ENCODE data around the gene GNAQ. TPM values are rescaled to one million over a fixed set of nuclear protein-coding genes. Genes with fewer than 3 reads are reported as not detected.

Gene GNAQ
- total and polyA plus RNA-seq, 2 donors (not counting 1 experiment from before 2014, with no cell fraction given): 30.4 to 74.3 TPM

DNA sequence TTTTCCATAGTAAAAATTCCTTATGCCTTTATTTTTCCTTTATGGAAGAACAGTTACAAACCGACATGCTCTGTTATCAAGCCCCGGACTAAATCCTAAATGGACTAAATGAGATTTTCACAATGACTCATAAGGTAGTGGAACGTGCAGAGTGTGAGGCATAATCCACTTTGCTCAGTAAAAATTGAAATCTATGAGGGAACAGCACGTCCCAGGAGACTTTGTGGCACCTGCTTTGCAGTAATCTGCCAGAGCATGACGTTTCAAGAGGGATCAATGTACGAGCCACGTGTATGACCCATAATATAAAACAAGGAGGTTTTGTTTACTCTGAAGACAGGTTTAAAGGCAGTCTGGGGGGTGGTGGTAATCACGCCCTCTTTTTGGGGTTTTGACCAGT is 299.7 kb downstream of the GNAQ start:
- H3K79me2 ChIP-seq (ENCODE audit: control insufficient read depth, insufficient read depth, low read length): no peaks in the 10 kb centered on the region
- no peaks in the 10 kb centered on the region for H4K20me1 ChIP-seq (ENCODE audit: control insufficient read depth, extremely low read depth, insufficient read depth, low read length)
- H3K4me3 ChIP-seq (replicated peaks in 1 of 4; ENCODE audit: control extremely low read depth in 1 of 4, insufficient read depth in 1 of 4, low read depth in 3 of 4, low read length in 4 of 4): no peak overlapping the region
- no peaks in the 10 kb centered on the region for H3K4me1 ChIP-seq (ENCODE audit: control insufficient read depth, extremely low read depth, insufficient read depth, low read length)
- H3K9me3 ChIP-seq (ENCODE audit: control insufficient read depth, insufficient read depth, low read depth, low read length): no peaks in the 10 kb centered on the region
- no peak overlapping the region for H2AFZ ChIP-seq (ENCODE audit: low read length)
- no peak overlapping the region for H3K4me2 ChIP-seq (ENCODE audit: extremely low read depth, insufficient read depth, low read length)
- no peak for TF ChIP-seq EZH2 (IDR thresholded peaks at IDR 0.05; ENCODE audit: low read length, missing control alignments)
- TF ChIP-seq, protein P1, sequence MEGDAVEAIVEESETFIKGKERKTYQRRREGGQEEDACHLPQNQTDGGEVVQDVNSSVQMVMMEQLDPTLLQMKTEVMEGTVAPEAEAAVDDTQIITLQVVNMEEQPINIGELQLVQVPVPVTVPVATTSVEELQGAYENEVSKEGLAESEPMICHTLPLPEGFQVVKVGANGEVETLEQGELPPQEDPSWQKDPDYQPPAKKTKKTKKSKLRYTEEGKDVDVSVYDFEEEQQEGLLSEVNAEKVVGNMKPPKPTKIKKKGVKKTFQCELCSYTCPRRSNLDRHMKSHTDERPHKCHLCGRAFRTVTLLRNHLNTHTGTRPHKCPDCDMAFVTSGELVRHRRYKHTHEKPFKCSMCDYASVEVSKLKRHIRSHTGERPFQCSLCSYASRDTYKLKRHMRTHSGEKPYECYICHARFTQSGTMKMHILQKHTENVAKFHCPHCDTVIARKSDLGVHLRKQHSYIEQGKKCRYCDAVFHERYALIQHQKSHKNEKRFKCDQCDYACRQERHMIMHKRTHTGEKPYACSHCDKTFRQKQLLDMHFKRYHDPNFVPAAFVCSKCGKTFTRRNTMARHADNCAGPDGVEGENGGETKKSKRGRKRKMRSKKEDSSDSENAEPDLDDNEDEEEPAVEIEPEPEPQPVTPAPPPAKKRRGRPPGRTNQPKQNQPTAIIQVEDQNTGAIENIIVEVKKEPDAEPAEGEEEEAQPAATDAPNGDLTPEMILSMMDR (conservative IDR thresholded peaks at IDR 0.05 in 1 of 2, IDR thresholded peaks at IDR 0.05 in 1 of 2; ENCODE audit: low read depth in 1 of 2, low read length in 2 of 2): no peak
- H3K9ac ChIP-seq (ENCODE audit: insufficient read depth, low read length): no peak overlapping the region
- no peaks in the 10 kb centered on the region for H3K36me3 ChIP-seq (ENCODE audit: control insufficient read depth, insufficient read depth, low read length)
- DNase-seq (ENCODE audit: low read depth in 2 of 2): peak in 1 of 2 donors; percentile 29
- H3K27ac ChIP-seq (ENCODE audit: insufficient read depth, low read length): no peak overlapping the region
- no peaks in the 10 kb centered on the region for H3K27me3 ChIP-seq (ENCODE audit: control insufficient read depth, insufficient read depth, low read length)

DNA sequence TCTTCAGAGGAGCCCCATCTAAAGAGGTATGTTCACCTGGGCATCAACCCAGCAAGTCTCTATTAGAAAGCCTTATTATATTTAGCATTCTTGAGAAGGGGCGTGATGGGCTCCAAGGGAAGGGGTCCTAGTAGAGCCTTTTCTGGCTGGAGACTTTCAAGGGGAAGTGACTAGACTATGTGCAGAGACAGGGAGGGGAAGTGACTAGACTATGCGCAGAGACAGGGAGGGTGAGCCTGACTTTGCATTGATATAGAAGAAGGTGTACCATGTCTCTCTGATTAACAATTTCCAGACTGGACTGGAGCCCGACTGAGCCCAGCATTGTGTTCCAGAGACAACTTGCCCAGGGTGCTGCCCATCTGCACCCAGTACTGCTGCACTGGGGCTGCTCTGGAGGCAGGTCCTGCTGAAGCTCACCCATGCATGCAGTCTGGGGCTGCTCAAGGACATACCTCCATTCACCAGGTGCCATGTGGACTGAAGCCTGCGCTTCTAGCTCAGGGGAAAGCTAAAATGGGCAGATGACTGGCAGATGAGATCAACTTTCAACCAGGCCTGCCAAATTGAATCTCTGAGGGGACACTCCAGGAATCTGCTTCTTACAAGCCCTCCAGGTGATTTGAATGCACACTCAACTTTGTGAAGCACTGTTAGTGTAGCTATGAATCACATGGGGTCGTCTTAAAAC is 300.5 kb downstream of the GNAQ start:
- Histone ChIP-seq H3K27ac (ENCODE audit: insufficient read depth, low read length) (no peak overlapping the region), H3K4me2 (ENCODE audit: extremely low read depth, insufficient read depth, low read length) (no peak overlapping the region), H3K9ac (ENCODE audit: insufficient read depth, low read length) (no peak overlapping the region), H4K20me1 (ENCODE audit: control insufficient read depth, extremely low read depth, insufficient read depth, low read length) (no peaks in the 10 kb centered on the region), H2AFZ (ENCODE audit: low read length) (no peak overlapping the region), H3K4me1 (ENCODE audit: control insufficient read depth, extremely low read depth, insufficient read depth, low read length) (no peaks in the 10 kb centered on the region), H3K79me2 (ENCODE audit: control insufficient read depth, insufficient read depth, low read length) (no peaks in the 10 kb centered on the region), H3K36me3 (ENCODE audit: control insufficient read depth, insufficient read depth, low read length) (no peaks in the 10 kb centered on the region), H3K9me3 (ENCODE audit: control insufficient read depth, insufficient read depth, low read depth, low read length) (no peaks in the 10 kb centered on the region), H3K27me3 (ENCODE audit: control insufficient read depth, insufficient read depth, low read length) (no peaks in the 10 kb centered on the region), H3K4me3 (replicated peaks in 1 of 4; ENCODE audit: control extremely low read depth in 1 of 4, insufficient read depth in 1 of 4, low read depth in 3 of 4, low read length in 4 of 4) (no peak overlapping the region)
- DNase-seq (ENCODE audit: low read depth in 2 of 2): no peak
- no peak for TF ChIP-seq EZH2 (IDR thresholded peaks at IDR 0.05; ENCODE audit: low read length, missing control alignments)
- TF ChIP-seq, protein P1 (conservative IDR thresholded peaks at IDR 0.05 in 1 of 2, IDR thresholded peaks at IDR 0.05 in 1 of 2; ENCODE audit: low read depth in 1 of 2, low read length in 2 of 2): no peak

DNA sequence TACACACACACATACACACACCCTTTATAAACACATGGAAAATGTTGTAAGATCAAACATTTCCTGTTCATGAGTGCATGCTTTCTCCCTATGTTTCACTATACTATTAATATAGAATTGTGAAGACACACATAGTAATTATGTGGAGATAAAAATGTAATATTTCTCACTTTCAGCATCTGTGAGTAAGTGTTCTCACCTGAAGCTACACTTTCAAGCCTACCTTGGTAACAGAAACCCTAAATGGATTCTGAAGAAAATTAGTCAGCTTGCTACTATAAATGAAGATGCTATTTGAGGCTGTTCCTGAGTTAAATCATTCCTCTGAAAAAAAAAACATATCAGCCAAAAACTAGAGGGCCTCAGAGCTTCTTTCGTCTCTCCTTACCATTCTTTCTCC is 302.4 kb downstream of the GNAQ start:
- no peak overlapping the region for H3K4me2 ChIP-seq (ENCODE audit: extremely low read depth, insufficient read depth, low read length)
- no peak overlapping the region for H3K27ac ChIP-seq (ENCODE audit: insufficient read depth, low read length)
- no peaks in the 10 kb centered on the region for H4K20me1 ChIP-seq (ENCODE audit: control insufficient read depth, extremely low read depth, insufficient read depth, low read length)
- no peaks in the 10 kb centered on the region for H3K79me2 ChIP-seq (ENCODE audit: control insufficient read depth, insufficient read depth, low read length)
- TF ChIP-seq, protein P1 (conservative IDR thresholded peaks at IDR 0.05 in 1 of 2, IDR thresholded peaks at IDR 0.05 in 1 of 2; ENCODE audit: low read depth in 1 of 2, low read length in 2 of 2): no peak
- TF ChIP-seq EZH2 (IDR thresholded peaks at IDR 0.05; ENCODE audit: low read length, missing control alignments): no peak
- no peak overlapping the region for H2AFZ ChIP-seq (ENCODE audit: low read length)
- H3K9me3 ChIP-seq (ENCODE audit: control insufficient read depth, insufficient read depth, low read depth, low read length): no peaks in the 10 kb centered on the region
- no peak overlapping the region for H3K9ac ChIP-seq (ENCODE audit: insufficient read depth, low read length)
- no peak for DNase-seq (ENCODE audit: low read depth in 2 of 2)
- no peaks in the 10 kb centered on the region for H3K36me3 ChIP-seq (ENCODE audit: control insufficient read depth, insufficient read depth, low read length)
- H3K27me3 ChIP-seq (ENCODE audit: control insufficient read depth, insufficient read depth, low read length): no peaks in the 10 kb centered on the region
- no peak overlapping the region for H3K4me3 ChIP-seq (replicated peaks in 1 of 4; ENCODE audit: control extremely low read depth in 1 of 4, insufficient read depth in 1 of 4, low read depth in 3 of 4, low read length in 4 of 4)
- H3K4me1 ChIP-seq (ENCODE audit: control insufficient read depth, extremely low read depth, insufficient read depth, low read length): no peaks in the 10 kb centered on the region

Data from fibroblast of lung (primary cell).